GM12872 (cell line): Measurements from ENCODE around the gene LTK.

Source experiments
- TF ChIP-seq, protein P1 (sequence below): IDR thresholded peaks from 3 replicates; pipeline ENCODE4 v1.5.1; 2011; ENCODE audit warnings: low read depth, mild to moderate bottlenecking, low read length, moderate library complexity; ENCODE audit not compliant: insufficient read depth

Gene LTK

GRCh38 chr15:41482110-41482877 is 31.3 kb downstream of the LTK start:
- TF ChIP-seq, protein P1, sequence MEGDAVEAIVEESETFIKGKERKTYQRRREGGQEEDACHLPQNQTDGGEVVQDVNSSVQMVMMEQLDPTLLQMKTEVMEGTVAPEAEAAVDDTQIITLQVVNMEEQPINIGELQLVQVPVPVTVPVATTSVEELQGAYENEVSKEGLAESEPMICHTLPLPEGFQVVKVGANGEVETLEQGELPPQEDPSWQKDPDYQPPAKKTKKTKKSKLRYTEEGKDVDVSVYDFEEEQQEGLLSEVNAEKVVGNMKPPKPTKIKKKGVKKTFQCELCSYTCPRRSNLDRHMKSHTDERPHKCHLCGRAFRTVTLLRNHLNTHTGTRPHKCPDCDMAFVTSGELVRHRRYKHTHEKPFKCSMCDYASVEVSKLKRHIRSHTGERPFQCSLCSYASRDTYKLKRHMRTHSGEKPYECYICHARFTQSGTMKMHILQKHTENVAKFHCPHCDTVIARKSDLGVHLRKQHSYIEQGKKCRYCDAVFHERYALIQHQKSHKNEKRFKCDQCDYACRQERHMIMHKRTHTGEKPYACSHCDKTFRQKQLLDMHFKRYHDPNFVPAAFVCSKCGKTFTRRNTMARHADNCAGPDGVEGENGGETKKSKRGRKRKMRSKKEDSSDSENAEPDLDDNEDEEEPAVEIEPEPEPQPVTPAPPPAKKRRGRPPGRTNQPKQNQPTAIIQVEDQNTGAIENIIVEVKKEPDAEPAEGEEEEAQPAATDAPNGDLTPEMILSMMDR = no peak

DNA sequence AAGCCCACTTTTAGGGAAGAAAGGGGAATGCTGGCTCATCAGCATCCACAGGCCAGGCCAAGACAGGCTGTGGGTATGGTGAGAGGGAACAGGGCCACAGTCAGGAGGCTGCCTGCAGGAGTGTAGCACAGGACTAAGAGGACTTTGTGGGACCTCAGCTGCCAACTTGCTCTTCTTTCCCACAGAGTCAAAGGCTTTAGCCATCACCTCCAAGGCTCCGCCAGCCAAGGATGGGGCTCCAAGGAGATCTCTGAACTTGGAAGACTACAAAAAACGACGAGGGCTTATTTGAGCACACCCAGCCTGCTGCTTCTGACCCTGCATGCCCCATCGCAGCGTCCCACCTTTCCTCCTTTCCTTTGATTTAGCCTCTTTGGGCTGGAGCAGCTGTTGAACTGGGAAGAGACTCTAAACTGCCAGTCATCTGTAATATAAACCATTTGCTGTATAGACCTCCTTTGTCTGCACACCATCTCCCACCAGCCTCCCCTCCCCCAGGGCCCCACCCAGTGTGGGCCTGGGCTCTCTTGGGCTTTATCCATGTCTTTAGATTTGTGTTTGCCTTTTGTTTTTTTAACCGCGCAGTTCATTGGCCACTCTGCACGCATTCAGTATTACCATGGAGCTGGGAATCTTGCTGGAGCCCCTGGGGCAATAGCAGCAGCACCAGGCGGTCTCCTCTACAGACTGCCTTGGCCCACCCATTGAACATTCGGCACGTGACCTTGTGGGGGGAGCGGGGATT is 33.1 kb downstream of the LTK start:
- TF ChIP-seq, protein P1 = no peak

GRCh38 chr15:41476416-41477048 is 37.1 kb downstream of the LTK start:
- TF ChIP-seq, protein P1 = no peak

GRCh38 chr15:41474941-41475340 is 38.7 kb downstream of the LTK start:
- TF ChIP-seq, protein P1 = no peak

GRCh38 chr15:41474436-41474835 is 39.2 kb downstream of the LTK start:
- TF ChIP-seq, protein P1 = no peak

DNA sequence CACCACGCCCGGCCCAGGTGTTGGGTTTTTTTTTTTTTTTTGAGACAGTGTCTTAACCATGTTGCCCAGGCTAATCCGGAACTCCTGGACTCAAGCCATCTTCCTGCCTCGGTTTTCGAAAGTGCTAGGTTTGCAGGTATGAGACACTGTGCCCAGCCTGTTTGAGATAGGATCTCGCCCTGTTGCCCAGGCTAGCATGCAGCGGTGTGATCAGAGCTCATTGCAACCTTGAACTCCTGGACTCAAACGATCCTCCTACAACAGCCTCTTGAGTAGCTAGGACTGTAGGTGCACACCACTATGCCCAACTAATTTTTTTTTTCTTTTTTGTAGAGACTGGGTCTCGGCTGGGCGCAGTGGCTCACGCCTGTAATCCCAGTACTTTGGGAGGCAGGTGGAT is 40.2 kb downstream of the LTK start:
- TF ChIP-seq, protein P1 = no peak

GRCh38 chr15:41466711-41467110 is 46.9 kb downstream of the LTK start:
- TF ChIP-seq, protein P1 = no peak
